Stomach (tissue), 4 donors: ENCODE data around the gene DHTKD1.

Experiments used
- CTCF ChIP-seq, 7 experiments: fragments of 450-650 bp in 4 of 7; fragments of 200-600 bp in 3 of 7; sonication (generic) in 3 of 7; IDR thresholded peaks; one replicate each; pipeline ENCODE4 v1.5.1; 2016 to 2019; ENCODE audit warnings: antibody characterized with exemption in 7 of 7, control low read depth in 2 of 7, mild to moderate bottlenecking in 1 of 7
- POLR2A ChIP-seq, 4 donors: fragments of 450-650 bp; IDR thresholded peaks; one replicate each; pipeline ENCODE4 v1.6.1; 2016; ENCODE audit warnings: antibody characterized with exemption in 4 of 4, control low read depth in 2 of 4, mild to moderate bottlenecking in 1 of 4, moderate library complexity in 1 of 4
- POLR2AphosphoS5 ChIP-seq, 3 donors: sonication (generic); formaldehyde crosslinking; IDR thresholded peaks; one replicate each; pipeline ENCODE4 v1.6.1; 2016; ENCODE audit warnings: antibody characterized with exemption in 3 of 3

- TF ChIP-seq POLR2AphosphoS5 (IDR thresholded peaks at IDR 0.05) (no peak), CTCF (IDR thresholded peaks at IDR 0.05) (no peak), POLR2A (IDR thresholded peaks at IDR 0.05) (no peak)
These were observed 20.2 kb downstream of the DHTKD1 start for GRCh38 chr10:12088919-12089318.
